Measurements from ENCODE around the gene HOXA13.

The HOXA13 gene

GRCh38 chr7:27181795-27182275 lies 18.1 kb downstream of the HOXA13 start:
- no peaks in the 10 kb centered on the region for H3K9me3 ChIP-seq (ENCODE audit: low read length)
- no peaks in the 10 kb centered on the region for H4K20me1 ChIP-seq (ENCODE audit: insufficient read depth, low read length)
- peaks cover 18% of the 10 kb centered on the region for H3K27me3 ChIP-seq (ENCODE audit: insufficient read depth, low read length)
- H3K9ac ChIP-seq (ENCODE audit: low read length), result no peak overlapping the region
- H3K4me1 ChIP-seq (ENCODE audit: insufficient read depth, low read length, severe bottlenecking), result peaks cover 16% of the 10 kb centered on the region
- no peak overlapping the region for H3K4me2 ChIP-seq (ENCODE audit: low read length)
- H3K4me3 ChIP-seq (ENCODE audit: low read depth, low read length, poor library complexity, severe bottlenecking), result no peak overlapping the region
- no peak overlapping the region for H2AFZ ChIP-seq (ENCODE audit: low read length)
- H3F3A ChIP-seq (ENCODE audit: insufficient read depth, low read length), result no peaks in the 10 kb centered on the region
- H3K9me2 ChIP-seq (ENCODE audit: low read depth, low read length), result no peaks in the 10 kb centered on the region
- TF ChIP-seq CTCF (IDR thresholded peaks at IDR 0.05; ENCODE audit: low read length) (no peak), EZH2 (IDR thresholded peaks at IDR 0.05; ENCODE audit: borderline replicate concordance, low read length) (no peak)
- H3K79me2 ChIP-seq (ENCODE audit: insufficient read depth, low read length), result no peaks in the 10 kb centered on the region
- H3K27ac ChIP-seq (ENCODE audit: low read depth, low read length, poor library complexity, severe bottlenecking), result no peak overlapping the region
- no peaks in the 10 kb centered on the region for H3K36me3 ChIP-seq (ENCODE audit: insufficient read depth, low read length)

- H3K4me1 ChIP-seq (ENCODE audit: insufficient read depth, low read length, severe bottlenecking), result peaks cover 16% of the 10 kb centered on the region
- H3K4me3 ChIP-seq (ENCODE audit: low read depth, low read length, poor library complexity, severe bottlenecking), result no peak overlapping the region
- H4K20me1 ChIP-seq (ENCODE audit: insufficient read depth, low read length), result no peaks in the 10 kb centered on the region
- H2AFZ ChIP-seq (ENCODE audit: low read length), result no peak overlapping the region
- no peaks in the 10 kb centered on the region for H3K9me3 ChIP-seq (ENCODE audit: low read length)
- no peaks in the 10 kb centered on the region for H3K79me2 ChIP-seq (ENCODE audit: insufficient read depth, low read length)
- H3K9ac ChIP-seq (ENCODE audit: low read length), result no peak overlapping the region
- H3K4me2 ChIP-seq (ENCODE audit: low read length), result no peak overlapping the region
- no peaks in the 10 kb centered on the region for H3K9me2 ChIP-seq (ENCODE audit: low read depth, low read length)
- H3K27ac ChIP-seq (ENCODE audit: low read depth, low read length, poor library complexity, severe bottlenecking), result no peak overlapping the region
- no peaks in the 10 kb centered on the region for H3K36me3 ChIP-seq (ENCODE audit: insufficient read depth, low read length)
- H3F3A ChIP-seq (ENCODE audit: insufficient read depth, low read length), result no peaks in the 10 kb centered on the region
- TF ChIP-seq EZH2 (IDR thresholded peaks at IDR 0.05; ENCODE audit: borderline replicate concordance, low read length) (no peak), CTCF (IDR thresholded peaks at IDR 0.05; ENCODE audit: low read length) (no peak)
- peaks cover 11% of the 10 kb centered on the region; the same call in 1 of the 2 replicates for H3K27me3 ChIP-seq (ENCODE audit: insufficient read depth, low read length)
These were observed 19.2 kb downstream of the HOXA13 start for GRCh38 chr7:27180431-27181420.

GRCh38 chr7:27179503-27180430 lies 20.1 kb downstream of the HOXA13 start:
- H3K9ac ChIP-seq (ENCODE audit: low read length), result no peak overlapping the region
- peak; percentile 99 for TF ChIP-seq CTCF (IDR thresholded peaks at IDR 0.05; ENCODE audit: low read length)
- TF ChIP-seq EZH2 (IDR thresholded peaks at IDR 0.05; ENCODE audit: borderline replicate concordance, low read length), result no peak
- H3K27ac ChIP-seq (ENCODE audit: low read depth, low read length, poor library complexity, severe bottlenecking), result no peak overlapping the region
- no peak overlapping the region for H2AFZ ChIP-seq (ENCODE audit: low read length)
- H3K4me2 ChIP-seq (ENCODE audit: low read length), result peak overlapping the region; percentile 42
- no peaks in the 10 kb centered on the region for H3K79me2 ChIP-seq (ENCODE audit: insufficient read depth, low read length)
- peaks cover 14% of the 10 kb centered on the region for H3K4me1 ChIP-seq (ENCODE audit: insufficient read depth, low read length, severe bottlenecking)
- no peaks in the 10 kb centered on the region for H4K20me1 ChIP-seq (ENCODE audit: insufficient read depth, low read length)
- no peaks in the 10 kb centered on the region for H3K36me3 ChIP-seq (ENCODE audit: insufficient read depth, low read length)
- no peaks in the 10 kb centered on the region for H3K9me3 ChIP-seq (ENCODE audit: low read length)
- no peaks in the 10 kb centered on the region for H3K9me2 ChIP-seq (ENCODE audit: low read depth, low read length)
- H3K4me3 ChIP-seq (ENCODE audit: low read depth, low read length, poor library complexity, severe bottlenecking), result peak overlapping the region; percentile 38
- H3K27me3 ChIP-seq (ENCODE audit: insufficient read depth, low read length), result peaks cover 2% of the 10 kb centered on the region; the same call in 1 of the 2 replicates
- H3F3A ChIP-seq (ENCODE audit: insufficient read depth, low read length), result no peaks in the 10 kb centered on the region

All from OCI-LY1 (cell line).